Breast epithelium (tissue), 3 donors: ENCODE results near the gene BAG5.

Experiments used
- CTCF ChIP-seq, 3 donors: fragments of 450-650 bp; IDR thresholded peaks; one replicate each; pipeline ENCODE4 v1.5.1; 2016 to 2017; ENCODE audit warnings: antibody characterized with exemption in 3 of 3, mild to moderate bottlenecking in 3 of 3, moderate library complexity in 3 of 3
- POLR2AphosphoS5 ChIP-seq, 3 donors: sonication (generic); formaldehyde crosslinking; IDR thresholded peaks; one replicate each; pipeline ENCODE4 v1.6.1; 2017; ENCODE audit warnings: antibody characterized with exemption in 3 of 3

GRCh38 chr14:103568952-103569351 lies 6.5 kb upstream of the BAG5 start:
- TF ChIP-seq POLR2AphosphoS5 (IDR thresholded peaks at IDR 0.05), result no peak
- no peak for TF ChIP-seq CTCF (IDR thresholded peaks at IDR 0.05)
